ENCODE data around the gene HECTD4.

GRCh38 chr12:112126000-112126438 is 256.2 kb downstream of the HECTD4 start:
- no peak for TF ChIP-seq POLR2A (IDR thresholded peaks at IDR 0.05; ENCODE audit: low read length)
- no peak for TF ChIP-seq GATA1 (IDR thresholded peaks at IDR 0.05; ENCODE audit: low read depth, low read length)

Data from erythroblast (primary cell).